Activated naive CD4-positive, alpha-beta T cell treated with anti-CD3 and anti-CD28 coated beads, Interleukin-2, amount 10 ng/mL, durations not matched to agents 7 days and 5 days (primary cell): ENCODE data around the gene SEMA6B.

Source experiments
- CTCF ChIA-PET: fragments of 350-600 bp; sonication (Branson Sonifier 250); formaldehyde crosslinking; loops from one replicate; lab custom pipeline; 2021; ENCODE audit warnings: antibody characterized with exemption; lab: Charles Lee
- DNase-seq: peaks from one replicate; pipeline ENCODE4 v3.0.0-alpha.2; 2020
- H3K27ac Mint-ChIP-seq: one replicate; pipeline ENCODE4 v1.8.0; 2021; ENCODE audit warnings: mild to moderate bottlenecking, moderate library complexity, mixed read lengths
- H3K27me3 Mint-ChIP-seq: one replicate; pipeline ENCODE4 v1.8.0; 2021; ENCODE audit warnings: mild to moderate bottlenecking, mixed read lengths
- H3K36me3 Mint-ChIP-seq: one replicate; pipeline ENCODE4 v1.8.0; 2021; ENCODE audit warnings: mixed read lengths
- H3K4me1 Mint-ChIP-seq: one replicate; pipeline ENCODE4 v1.8.0; 2021; ENCODE audit warnings: mixed read lengths
- H3K4me3 Mint-ChIP-seq: one replicate; pipeline ENCODE4 v1.8.0; 2021; ENCODE audit warnings: mild to moderate bottlenecking, moderate library complexity, mixed read lengths
- H3K9me3 Mint-ChIP-seq: one replicate; pipeline ENCODE4 v1.8.0; 2021; ENCODE audit warnings: mixed read lengths

SEMA6B gene

DNA sequence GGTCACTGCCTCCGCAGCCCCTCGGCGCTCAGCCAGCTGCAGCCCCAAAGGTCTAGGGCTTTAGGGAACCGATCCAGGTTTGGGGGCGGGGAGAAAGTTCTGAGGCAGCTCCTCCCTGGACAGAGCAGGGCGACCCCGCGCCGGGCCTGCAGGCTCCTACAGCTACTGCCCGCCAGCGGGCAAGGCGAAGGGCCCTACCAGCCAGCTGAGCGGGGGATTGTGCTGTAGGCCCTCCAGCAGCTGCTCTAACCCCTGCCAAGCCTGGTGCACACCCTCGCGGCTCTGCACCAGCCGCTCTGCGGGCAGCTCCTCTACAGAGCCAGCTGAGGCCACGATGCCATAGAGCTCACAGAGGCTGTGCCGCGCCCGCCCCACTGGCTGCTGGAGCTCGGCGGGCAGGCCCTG lies 55.2 kb downstream of the SEMA6B start:
- CTCF ChIA-PET, result no interaction called here
- no peaks in the 10 kb centered on the region for H3K9me3 Mint-ChIP-seq
- no peaks in the 10 kb centered on the region for H3K27me3 Mint-ChIP-seq
- H3K36me3 Mint-ChIP-seq, result peaks cover 2% of the 10 kb centered on the region
- no peak overlapping the region for H3K4me3 Mint-ChIP-seq
- H3K27ac Mint-ChIP-seq, result no peak overlapping the region
- DNase-seq, result no peak
- peaks cover 8% of the 10 kb centered on the region for H3K4me1 Mint-ChIP-seq

DNA sequence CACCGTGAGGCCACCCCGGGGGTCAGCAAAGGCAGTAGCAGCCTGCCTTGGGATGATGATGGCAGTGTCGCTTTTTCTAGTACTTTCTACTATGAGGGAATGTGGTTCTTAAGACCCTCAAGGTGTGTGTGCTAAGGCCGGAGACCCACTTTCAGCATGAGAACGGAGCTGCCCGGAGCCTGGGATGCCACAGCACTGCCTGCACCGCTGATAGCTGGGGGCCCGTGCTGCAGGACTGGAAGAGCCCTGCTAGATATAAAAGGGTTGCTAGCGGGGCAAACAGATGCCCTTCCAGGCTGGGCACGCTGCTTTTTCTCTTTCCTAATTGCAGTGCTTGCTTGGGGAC lies 55.7 kb downstream of the SEMA6B start:
- DNase-seq, result no peak
- Mint-ChIP-seq H3K9me3 (no peaks in the 10 kb centered on the region), H3K4me1 (peaks cover 8% of the 10 kb centered on the region), H3K27me3 (no peaks in the 10 kb centered on the region), H3K4me3 (no peak overlapping the region), H3K27ac (no peak overlapping the region), H3K36me3 (peaks cover 2% of the 10 kb centered on the region)
- CTCF ChIA-PET, result no interaction called here

DNA sequence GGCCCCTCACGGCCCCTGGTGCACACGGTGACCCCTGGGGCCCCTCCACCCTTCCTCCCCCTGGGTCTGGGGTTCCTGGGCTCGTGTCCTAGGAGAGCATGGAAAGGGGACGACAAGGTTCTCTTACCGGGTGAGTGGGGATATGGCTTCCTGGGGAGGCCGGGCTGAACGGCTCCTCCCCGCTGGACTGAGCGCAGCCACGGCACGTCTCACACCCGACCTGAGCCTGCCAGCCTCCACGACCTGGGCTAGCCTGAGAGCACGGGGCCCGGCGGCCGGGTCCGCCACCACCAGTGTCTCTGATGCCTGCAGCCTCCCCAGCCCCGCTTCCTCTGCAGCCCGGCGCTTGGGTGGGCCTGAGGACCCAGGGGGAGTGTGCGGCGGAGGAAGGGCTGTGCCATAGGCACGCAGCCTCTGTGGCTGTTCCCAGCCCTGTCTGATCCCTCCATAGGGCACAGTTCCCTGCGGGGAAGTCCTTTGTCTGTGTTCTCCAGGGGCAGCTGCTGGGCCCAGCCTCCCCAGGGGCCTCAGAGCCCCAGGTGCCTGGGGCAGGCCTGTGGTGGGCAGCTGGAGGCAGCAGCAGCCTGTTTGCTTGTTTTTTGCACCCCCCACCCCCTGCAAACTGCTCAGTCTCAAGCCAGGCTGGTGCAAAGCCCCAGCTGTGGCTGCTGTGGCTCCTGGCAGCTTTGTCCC lies 56.2 kb downstream of the SEMA6B start:
- DNase-seq, result no peak
- Mint-ChIP-seq H3K36me3 (peaks cover 2% of the 10 kb centered on the region), H3K27ac (no peak overlapping the region), H3K27me3 (no peaks in the 10 kb centered on the region), H3K4me1 (peaks cover 8% of the 10 kb centered on the region), H3K4me3 (no peak overlapping the region), H3K9me3 (no peaks in the 10 kb centered on the region)
- CTCF ChIA-PET, result no interaction called here

DNA sequence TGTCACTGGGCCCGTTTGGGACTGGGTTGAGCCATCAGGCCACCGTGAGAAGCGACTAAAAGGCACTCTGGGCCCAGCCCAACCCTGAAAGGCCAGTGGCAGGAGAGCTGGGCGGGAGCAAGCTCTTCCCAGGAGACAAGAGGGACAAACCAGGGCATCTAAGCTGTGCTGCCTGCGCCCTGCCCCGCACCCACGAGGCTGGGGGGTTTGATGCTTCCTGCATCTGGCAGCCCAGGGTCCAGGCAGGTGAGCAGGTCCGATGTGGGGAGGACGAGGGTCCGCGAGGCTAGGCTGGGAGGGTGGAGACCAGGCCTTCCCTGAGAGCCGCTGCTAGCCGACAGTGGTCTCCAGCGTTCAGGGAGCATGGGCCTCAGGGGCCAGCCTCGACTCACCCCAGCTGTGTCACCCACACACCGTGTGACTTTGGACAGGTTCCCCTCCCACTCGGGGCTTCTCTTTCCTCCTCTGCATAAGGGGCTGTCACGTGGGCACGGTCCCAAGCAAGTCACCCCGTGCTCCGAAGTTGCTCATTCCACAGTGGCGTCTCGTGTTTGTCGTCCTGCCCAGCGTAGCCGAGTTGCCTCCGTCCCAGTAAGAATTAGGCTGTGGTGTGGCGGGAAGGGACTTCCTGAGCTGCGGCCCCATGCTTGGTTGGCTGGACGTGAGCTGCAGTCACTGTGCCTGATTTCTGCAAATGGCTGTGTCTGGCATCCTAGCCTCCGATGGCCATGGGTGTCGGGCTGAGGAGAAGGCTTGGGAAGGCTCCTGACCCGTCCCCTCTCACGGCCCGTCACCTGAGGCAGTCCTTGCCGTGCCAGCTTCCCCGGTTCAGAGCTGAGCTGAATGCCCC lies 57.0 kb downstream of the SEMA6B start:
- Mint-ChIP-seq H3K27me3 (no peaks in the 10 kb centered on the region), H3K9me3 (no peaks in the 10 kb centered on the region), H3K4me1 (peaks cover 8% of the 10 kb centered on the region), H3K27ac (no peak overlapping the region), H3K4me3 (no peak overlapping the region), H3K36me3 (peaks cover 2% of the 10 kb centered on the region)
- DNase-seq, result no peak
- CTCF ChIA-PET, result no interaction called here

DNA sequence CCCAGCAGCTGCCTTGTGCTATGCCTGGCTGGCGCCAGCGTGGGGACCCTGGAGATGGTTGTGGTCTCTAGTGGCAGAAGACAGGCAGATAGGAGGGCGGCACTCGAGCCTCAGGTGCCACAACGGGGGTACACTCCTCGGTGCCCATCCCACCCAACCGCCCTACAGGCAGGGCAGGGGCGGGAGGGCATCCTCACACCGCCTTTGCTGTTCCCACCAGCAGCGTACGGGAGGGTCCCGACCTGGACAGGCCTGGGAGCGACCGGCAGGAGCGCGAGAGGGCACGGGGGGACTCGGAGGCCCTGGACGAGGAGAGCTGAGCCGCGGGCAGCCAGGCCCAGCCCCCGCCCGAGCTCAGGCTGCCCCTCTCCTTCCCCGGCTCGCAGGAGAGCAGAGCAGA lies 57.8 kb downstream of the SEMA6B start:
- no peak overlapping the region for H3K4me3 Mint-ChIP-seq
- H3K36me3 Mint-ChIP-seq, result peaks cover 2% of the 10 kb centered on the region
- H3K9me3 Mint-ChIP-seq, result no peaks in the 10 kb centered on the region
- CTCF ChIA-PET, result no interaction called here
- no peak overlapping the region for H3K27ac Mint-ChIP-seq
- peaks cover 6% of the 10 kb centered on the region for H3K4me1 Mint-ChIP-seq
- no peak for DNase-seq
- H3K27me3 Mint-ChIP-seq, result no peaks in the 10 kb centered on the region

DNA sequence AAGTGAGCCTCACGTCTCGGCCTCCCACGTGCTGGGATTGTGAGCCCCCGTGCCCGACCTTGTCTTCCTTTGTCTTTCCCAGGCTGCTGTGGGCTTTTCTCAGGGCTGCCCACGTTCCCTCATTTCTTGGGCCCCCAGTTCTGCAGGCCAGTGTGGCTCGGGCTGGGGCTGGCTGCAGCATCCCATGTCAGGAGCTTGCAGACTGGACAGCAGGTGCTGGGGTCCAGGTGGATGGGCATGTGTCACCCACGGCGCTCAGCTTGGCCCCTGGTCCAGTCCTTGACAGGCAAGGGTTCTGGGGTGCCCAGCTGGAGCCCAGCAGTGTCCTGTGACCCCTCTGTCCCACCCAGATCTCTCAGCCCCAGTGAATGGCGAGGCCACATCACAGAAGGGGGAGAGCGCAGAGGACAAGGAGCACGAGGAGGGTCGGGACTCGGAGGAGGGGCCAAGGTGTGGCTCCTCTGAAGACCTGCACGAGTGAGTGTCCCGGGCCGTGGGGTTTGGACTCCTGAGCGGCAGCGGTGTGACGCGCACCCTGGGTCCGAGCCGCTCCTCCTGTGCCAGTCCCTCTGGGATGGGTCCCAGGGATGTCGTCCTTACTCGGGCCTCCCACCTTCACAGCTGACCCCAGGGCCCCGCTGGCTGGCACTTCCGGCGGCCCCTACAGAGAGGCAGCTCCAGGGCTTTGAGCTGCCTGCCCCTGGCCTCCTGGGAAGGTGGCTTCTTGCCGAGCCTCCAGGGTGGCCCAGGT lies 58.5 kb downstream of the SEMA6B start:
- CTCF ChIA-PET, result no interaction called here
- H3K4me1 Mint-ChIP-seq, result no peaks in the 10 kb centered on the region
- no peak overlapping the region for H3K4me3 Mint-ChIP-seq

DNA sequence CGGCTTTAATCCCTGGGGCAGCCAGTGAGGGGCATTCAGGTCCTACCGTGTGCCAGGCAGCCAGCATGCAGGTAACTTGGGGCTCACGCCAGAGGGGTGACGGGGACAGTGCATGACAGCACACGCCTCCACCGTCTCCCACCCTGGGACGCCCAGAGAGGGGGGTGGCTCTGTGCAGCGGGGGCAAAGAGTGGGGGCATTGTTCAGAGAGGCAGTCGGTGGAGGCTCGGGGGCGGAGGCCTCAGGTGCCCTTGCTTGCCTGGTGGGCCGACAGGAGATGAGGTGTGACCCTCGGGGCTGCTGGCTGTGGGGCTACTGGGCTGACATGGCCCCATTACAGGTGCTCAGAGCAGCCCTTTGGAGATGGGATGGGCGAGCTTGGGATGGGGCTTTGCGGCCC lies 59.6 kb downstream of the SEMA6B start:
- H3K36me3 Mint-ChIP-seq, result peaks cover 4% of the 10 kb centered on the region
- CTCF ChIA-PET, result no interaction called here
- H3K9me3 Mint-ChIP-seq, result no peaks in the 10 kb centered on the region
- no peaks in the 10 kb centered on the region for H3K27me3 Mint-ChIP-seq
- DNase-seq, result no peak
- H3K27ac Mint-ChIP-seq, result no peak overlapping the region
- H3K4me1 Mint-ChIP-seq, result no peaks in the 10 kb centered on the region
- no peak overlapping the region for H3K4me3 Mint-ChIP-seq

More for the DNA sequence above, 58.5 kb downstream of the SEMA6B start:
- Mint-ChIP-seq H3K9me3 (no peaks in the 10 kb centered on the region), H3K27me3 (no peaks in the 10 kb centered on the region), H3K36me3 (no peaks in the 10 kb centered on the region), H3K27ac (no peak overlapping the region)
- no peak for DNase-seq

DNA sequence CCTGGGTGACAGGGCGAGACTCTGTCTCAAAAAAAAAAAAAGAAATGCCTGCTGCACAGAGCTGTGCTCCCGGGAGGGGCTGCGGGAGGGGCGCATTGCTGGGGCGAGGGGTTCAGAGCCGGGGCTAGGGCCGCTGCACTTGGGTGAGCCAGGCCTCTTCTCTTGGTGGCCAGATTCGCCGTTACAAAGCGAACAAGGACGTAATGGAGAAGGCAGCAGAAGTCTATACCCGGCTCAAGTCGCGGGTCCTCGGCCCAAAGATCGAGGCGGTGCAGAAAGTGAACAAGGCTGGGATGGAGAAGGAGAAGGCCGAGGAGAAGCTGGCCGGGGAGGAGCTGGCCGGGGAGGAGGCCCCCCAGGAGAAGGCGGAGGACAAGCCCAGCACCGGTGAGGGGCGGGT lies 60.2 kb downstream of the SEMA6B start:
- Mint-ChIP-seq H3K27ac (no peak overlapping the region), H3K36me3 (peaks cover 7% of the 10 kb centered on the region), H3K4me1 (no peaks in the 10 kb centered on the region), H3K4me3 (no peak overlapping the region), H3K9me3 (no peaks in the 10 kb centered on the region), H3K27me3 (no peaks in the 10 kb centered on the region)
- no peak for DNase-seq
- CTCF ChIA-PET, result no interaction called here

DNA sequence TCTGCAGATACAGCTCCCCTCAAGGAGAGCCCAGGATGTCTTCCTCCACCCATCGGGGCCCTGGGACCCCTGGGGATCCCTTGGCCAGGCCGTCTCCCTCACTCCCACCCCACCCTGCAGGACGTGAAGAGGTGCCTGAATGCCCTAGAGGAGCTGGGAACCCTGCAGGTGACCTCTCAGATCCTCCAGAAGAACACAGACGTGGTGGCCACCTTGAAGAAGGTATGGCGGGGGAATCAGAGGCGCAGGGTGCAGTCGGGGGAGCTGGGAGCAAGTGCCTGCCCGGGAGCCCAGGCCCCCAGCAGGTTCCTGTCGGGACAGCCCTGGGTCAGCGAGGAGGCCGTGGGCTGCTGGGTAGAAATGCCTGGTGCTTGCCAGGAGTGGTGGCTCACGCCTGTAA lies 60.8 kb downstream of the SEMA6B start:
- Mint-ChIP-seq H3K9me3 (no peaks in the 10 kb centered on the region), H3K4me1 (no peaks in the 10 kb centered on the region), H3K27ac (no peak overlapping the region), H3K36me3 (peaks cover 7% of the 10 kb centered on the region), H3K27me3 (no peaks in the 10 kb centered on the region), H3K4me3 (no peak overlapping the region)
- no peak for DNase-seq
- CTCF ChIA-PET, result no interaction called here

DNA sequence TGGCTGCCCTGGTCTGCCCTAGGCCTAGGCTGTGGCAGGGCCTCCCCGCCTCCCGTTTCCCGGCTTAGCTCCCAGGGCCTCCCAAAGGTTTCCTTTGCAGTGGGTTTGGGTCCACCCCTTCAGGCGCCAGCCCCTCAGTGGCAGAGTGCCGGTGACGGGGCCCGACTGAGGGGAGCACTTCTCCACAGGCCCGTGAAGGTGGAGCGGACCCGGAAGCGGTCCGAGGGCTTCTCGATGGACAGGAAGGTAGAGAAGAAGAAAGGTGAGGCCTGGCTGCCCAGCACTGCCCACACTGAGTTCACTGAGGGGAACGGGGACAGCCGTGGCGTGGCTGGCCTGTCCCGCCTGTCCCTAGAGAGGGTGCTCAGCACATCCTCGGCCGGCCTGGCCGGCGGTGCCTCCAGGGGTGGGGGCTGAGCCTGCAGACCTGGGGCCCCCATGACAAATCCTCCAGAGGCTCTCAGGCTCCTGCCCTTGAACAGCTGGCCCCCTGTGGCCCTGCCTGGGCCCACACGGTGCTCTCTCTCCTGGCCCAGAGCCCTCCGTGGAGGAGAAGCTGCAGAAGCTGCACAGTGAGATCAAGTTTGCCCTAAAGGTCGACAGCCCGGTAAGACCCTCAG lies 61.6 kb downstream of the SEMA6B start:
- no peaks in the 10 kb centered on the region for H3K9me3 Mint-ChIP-seq
- CTCF ChIA-PET, result no interaction called here
- H3K27me3 Mint-ChIP-seq, result no peaks in the 10 kb centered on the region
- H3K4me1 Mint-ChIP-seq, result no peaks in the 10 kb centered on the region
- H3K36me3 Mint-ChIP-seq, result peaks cover 7% of the 10 kb centered on the region
- no peak overlapping the region for H3K4me3 Mint-ChIP-seq
- H3K27ac Mint-ChIP-seq, result no peak overlapping the region
- DNase-seq, result no peak

DNA sequence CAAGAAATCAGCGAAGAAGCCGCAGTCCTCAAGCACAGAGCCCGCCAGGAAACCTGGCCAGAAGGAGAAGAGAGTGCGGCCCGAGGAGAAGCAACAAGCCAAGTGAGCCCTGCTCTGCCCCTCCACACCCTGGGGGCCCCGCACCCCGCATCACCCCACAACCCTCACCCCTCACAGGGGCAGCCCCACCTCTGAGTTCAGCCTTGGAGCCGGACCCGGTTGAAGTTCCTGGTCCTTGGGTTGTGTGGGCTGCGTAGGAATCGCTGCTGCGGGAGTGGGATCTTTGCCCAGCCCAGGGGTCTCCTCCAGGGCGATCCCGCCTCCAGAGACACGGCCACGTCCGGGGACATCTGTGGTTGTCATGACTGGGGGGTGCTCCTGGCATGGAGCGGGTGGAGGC lies 63.2 kb downstream of the SEMA6B start:
- H3K4me3 Mint-ChIP-seq, result no peak overlapping the region
- no peaks in the 10 kb centered on the region for H3K27me3 Mint-ChIP-seq
- no peaks in the 10 kb centered on the region for H3K4me1 Mint-ChIP-seq
- no peak for DNase-seq
- no peaks in the 10 kb centered on the region for H3K9me3 Mint-ChIP-seq
- H3K27ac Mint-ChIP-seq, result no peak overlapping the region
- H3K36me3 Mint-ChIP-seq, result peaks cover 7% of the 10 kb centered on the region
- CTCF ChIA-PET, result no interaction called here

DNA sequence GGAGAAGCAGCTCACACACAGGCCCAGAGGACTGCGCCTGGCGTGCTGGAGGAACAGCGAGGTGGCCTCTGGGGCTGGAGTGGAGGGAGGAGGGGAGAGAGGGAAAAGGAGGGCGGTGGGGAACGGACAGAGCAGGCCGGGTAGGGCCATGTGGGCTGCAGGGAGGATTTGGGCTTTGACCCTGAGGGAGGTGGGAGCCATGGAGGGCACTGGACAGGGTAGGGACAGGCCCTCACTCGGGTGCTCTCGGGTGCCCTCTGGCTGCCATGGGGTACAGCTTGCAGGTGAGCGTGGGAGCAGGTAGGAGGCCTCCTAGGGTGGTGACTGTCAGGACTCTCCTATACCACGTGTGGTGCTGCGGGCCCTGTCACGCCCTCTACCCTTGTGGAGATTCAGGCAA lies 64.0 kb downstream of the SEMA6B start:
- Mint-ChIP-seq H3K27ac (no peak overlapping the region), H3K4me3 (no peak overlapping the region), H3K27me3 (no peaks in the 10 kb centered on the region), H3K36me3 (peaks cover 11% of the 10 kb centered on the region), H3K4me1 (no peaks in the 10 kb centered on the region), H3K9me3 (no peaks in the 10 kb centered on the region)
- CTCF ChIA-PET, result no interaction called here
- DNase-seq, result no peak

DNA sequence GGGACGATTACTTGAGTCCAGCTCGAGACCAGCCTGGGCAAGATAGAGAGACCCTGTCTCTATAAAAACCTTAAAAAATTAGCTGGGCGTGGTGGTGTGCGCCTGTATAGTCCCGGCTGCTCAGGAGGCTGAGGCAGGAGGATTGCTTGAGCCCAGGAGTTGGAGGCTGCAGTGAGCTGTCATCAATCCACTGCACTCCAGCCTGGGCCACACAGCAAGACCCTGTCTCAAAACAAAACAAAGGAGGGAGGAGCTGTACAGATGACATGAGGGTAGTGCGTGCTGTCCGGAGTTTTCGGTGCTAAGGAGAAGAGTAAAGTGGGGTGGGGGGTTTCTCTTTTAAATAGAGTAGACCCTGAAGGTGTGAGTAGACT lies 64.8 kb downstream of the SEMA6B start:
- CTCF ChIA-PET, result no interaction called here
- no peaks in the 10 kb centered on the region for H3K9me3 Mint-ChIP-seq
- peaks cover 17% of the 10 kb centered on the region for H3K36me3 Mint-ChIP-seq
- no peaks in the 10 kb centered on the region for H3K27me3 Mint-ChIP-seq
- no peaks in the 10 kb centered on the region for H3K4me1 Mint-ChIP-seq
- peak overlapping the region; percentile 76 for H3K27ac Mint-ChIP-seq
- H3K4me3 Mint-ChIP-seq, result no peak overlapping the region
- no peak for DNase-seq

DNA sequence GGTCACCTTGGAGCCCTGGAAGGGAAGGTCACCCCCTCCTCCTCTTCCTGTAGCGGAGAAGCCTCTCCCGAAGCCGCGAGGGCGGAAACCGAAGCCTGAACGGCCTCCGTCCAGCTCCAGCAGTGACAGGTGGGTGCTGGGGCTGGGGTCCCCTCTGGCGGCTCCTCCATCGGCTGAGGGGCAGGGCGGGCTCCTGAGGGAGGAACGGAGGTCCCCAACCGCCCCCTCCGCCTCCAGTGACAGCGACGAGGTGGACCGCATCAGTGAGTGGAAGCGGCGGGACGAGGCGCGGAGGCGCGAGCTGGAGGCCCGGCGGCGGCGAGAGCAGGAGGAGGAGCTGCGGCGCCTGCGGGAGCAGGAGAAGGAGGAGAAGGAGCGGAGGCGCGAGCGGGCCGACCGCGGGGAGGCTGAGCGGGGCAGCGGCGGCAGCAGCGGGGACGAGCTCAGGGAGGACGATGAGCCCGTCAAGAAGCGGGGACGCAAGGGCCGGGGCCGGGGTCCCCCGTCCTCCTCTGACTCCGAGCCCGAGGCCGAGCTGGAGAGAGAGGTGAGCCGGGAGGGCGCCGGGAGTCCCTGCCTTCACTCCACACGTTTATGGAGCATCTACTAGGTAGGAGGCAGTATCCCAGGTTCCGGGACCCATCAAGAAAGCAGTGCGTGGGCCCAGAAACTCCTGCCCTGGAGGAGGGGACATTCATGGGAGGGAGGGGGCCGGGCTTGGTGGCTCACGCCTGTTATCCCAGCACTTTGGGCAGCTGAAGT lies 65.4 kb downstream of the SEMA6B start:
- Mint-ChIP-seq H3K27ac (no peak overlapping the region), H3K27me3 (no peaks in the 10 kb centered on the region), H3K4me3 (no peak overlapping the region), H3K36me3 (peaks cover 20% of the 10 kb centered on the region), H3K9me3 (no peaks in the 10 kb centered on the region), H3K4me1 (no peaks in the 10 kb centered on the region)
- CTCF ChIA-PET, result no interaction called here
- DNase-seq, result no peak
